EL (cell line): ENCODE data around the gene PRDM4.

Source experiments
- DNase-seq: peaks from one replicate; pipeline ENCODE4 v3.0.0-alpha.2; 2016

Gene PRDM4

DNA sequence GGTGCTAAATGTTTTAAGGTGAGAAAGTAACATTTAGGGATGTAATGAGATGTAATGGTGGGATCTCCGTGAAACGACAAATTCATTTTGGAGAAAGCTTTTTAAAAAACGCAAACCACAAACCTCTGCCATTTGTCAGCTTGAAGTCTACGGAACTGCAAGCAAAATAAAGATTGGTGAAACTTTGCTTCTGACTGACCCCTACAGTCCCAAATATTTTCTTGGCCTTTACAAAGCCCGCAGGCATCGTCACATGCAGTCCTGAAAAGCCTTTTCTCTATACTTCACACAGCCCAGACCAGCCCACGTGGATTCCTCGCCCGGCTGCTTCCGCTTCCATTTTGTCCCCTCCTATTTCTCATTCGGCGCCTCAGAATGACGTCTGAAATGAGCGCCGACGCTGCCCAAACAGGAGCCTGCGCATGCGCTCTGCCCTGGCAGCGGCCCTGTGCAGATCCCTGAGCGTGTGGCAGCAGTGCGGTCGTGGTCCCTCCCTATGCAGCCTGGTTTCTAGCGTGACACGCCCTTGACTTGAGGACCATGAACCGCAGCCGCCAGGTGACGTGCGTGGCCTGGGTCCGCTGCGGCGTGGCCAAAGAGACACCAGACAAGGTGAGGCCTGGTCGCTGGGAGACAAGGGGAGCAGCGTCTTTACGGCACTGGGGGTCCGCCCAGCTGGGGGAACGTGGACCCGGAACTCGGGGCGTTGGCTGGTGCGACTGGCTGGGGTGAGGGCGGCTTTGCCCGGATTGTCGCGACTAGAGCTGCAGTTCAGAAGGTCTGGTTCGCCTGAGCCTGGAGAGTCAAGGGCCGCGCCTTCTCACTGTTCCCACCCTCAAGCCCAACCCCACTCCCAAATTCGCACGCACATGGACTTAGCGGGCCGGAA, 75.3 kb downstream of the PRDM4 start, which contains the start of gene PWP1:
Gene PWP1, plus strand, starts transcription at position 440 of the 889 bp plus-strand sequence. Its CDS starts 101 bp downstream, at position 541.
- peak; percentile 95 for DNase-seq

- DNase-seq: peak; percentile 12
These were observed 76.0 kb downstream of the PRDM4 start for GRCh38 chr12:107684990-107685359.

GRCh38 chr12:107684029-107684795, 76.7 kb downstream of the PRDM4 start:
- no peak for DNase-seq
